GM18508 (cell line): Measurements from ENCODE around the gene VWF.

Experiments
- ATAC-seq: cut with Tn5 transposase; IDR thresholded peaks from one replicate; pipeline ENCODE4 v1.9.1; 2021; ENCODE audit warnings: moderate number of reproducible peaks; ENCODE audit not compliant: insufficient read depth, unreplicated experiment

Gene VWF

DNA sequence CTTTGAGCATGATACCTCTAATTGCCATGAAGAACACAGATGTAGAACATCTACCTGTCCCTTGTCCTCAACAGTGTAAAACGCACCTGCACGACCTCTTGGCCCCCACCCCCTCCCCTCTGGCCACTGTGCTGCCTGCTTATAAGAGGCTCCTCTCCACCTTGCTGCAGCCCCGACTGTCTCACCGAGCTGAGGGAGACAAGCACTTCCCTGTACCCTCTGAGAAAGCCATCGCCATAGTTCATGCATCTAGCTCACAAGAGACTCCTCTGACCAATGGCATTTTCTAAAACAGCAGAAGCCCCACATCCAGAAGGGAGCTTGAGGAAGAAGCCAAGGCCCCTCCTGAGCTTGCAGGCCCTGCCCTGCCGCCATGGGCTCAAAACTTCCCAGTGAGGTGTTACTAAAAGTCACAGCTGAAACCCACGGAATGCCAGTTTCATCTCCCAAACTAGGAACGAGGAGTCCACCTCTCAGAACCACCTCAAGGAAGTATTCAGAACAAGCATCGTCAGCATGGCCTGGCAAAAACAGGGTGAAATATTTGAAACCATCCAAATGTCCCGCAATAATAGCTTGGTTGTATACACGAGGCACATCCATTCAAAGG, 157.9 kb downstream of the VWF start:
- no peak for ATAC-seq

DNA sequence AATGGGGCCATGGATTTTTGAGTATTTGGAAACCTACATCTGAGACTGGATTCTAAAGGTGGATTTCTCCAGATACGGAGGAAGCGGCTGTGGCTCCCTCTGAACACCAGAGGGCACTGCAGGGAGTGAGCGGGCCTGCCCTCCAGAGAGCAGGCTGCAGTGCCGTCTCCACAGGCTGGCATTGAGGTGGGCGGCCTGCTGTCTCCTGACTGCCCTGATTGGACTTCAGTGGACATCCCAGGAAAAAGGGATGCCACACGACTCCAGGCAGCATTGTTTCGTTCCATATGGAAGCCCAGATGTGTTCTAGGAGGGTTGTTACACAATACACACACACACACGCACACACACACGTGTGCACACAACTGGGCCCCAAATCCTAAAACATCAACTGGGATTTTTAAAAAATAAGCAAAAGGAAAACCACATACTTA, 158.5 kb downstream of the VWF start:
- ATAC-seq: no peak

DNA sequence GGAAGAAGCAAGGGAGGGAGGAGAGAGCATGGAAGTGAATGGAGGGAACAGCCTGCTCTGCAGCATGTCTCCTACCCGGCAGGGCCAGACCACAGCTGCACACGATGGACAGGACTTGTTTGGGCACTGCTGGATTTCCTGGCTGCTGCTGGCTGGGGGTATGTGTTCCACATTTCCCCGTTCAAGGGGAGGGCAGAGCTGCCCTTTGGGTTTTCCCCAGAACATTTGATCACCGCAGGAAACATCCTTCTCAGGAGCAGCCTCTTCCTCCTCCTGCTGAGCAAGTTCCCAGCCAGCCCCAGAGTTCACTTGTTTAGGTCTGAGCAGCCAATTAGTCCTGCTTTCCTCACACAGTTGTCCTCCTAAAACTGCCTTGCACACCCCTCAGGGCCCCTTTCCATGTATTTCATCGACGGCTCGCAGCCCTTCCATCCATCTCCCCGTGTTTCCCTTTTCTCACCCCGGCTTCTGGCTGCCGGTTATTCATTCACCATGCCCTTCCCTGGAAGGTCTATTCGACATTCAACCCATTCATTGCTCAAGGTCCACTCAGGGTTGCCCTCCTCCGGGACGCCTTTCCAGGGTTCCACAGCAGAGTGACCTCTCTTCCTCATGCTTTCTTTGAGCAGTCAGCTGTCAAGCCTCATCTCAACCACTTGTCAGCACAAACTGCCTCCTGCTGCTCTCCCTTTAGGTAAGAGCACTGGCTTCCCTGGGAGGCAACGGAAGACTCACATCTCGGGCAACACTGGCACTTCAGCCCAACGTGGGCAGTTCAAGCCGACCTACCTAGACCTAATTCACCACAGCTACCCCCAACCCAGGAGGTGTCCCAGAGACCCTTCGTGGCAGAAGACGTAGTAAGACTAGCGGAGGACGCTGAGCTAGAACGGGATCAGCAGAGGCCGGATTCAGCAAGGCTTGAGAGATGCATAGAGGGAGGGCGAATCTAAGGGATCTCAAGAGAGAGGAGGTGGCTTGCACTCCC, 159.3 kb downstream of the VWF start:
- no peak for ATAC-seq

DNA sequence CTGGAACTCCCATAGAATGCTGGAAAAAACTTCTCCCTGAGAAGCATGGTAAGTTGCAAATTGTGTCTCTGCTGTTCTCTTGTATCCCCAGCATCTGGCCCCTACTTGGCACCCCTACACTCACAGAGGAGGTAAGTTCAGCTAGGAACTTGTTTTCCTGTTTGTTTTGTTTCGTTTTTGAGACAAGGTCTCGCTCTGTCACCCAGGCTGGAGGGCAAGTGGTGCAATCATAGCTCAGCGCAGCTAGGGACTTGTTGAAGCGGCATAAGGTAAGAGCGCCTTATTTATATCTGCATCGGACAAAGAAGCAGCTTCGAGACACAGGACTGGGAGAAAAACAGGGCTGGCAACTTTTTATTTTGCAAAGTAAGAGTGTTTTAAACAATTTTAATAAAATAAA, 161.0 kb downstream of the VWF start:
- ATAC-seq: no peak

DNA sequence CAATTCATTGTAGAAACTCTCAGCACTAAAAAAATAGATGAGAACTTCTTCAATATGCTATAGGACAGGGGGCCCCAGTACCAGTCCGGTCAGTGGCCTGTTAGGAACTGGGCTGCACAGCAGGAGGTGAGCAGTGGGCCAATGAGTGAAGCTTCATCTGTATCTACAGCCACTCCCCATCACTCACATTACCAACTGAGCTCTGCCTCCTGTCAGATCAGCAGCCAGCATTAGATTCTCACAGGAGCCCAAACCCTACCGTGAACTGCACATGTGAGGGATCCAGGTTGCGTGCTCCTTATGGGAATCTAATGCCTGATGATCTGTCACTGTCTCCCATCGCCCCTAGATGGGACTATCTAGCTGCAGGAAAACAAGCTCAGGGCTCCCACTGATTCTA, 163.7 kb downstream of the VWF start:
- no peak for ATAC-seq

DNA sequence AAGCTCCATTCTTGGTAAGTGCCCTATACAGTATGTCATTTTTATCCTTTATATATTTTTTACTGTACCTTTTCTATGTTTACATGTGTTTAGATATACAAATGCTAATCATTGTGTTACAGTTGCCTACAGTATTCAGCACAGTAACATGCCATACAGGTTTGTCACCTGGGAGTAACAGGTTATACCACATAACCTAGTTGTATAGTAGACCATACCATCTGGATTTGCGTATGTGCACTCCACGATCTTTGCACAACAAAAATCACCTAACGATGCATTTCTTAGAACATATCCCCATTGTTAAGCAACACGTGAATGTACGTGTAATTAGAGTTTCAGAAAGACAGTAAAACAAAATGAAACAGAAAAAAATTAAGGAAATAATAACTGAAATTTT, 167.5 kb downstream of the VWF start:
- ATAC-seq: no peak

DNA sequence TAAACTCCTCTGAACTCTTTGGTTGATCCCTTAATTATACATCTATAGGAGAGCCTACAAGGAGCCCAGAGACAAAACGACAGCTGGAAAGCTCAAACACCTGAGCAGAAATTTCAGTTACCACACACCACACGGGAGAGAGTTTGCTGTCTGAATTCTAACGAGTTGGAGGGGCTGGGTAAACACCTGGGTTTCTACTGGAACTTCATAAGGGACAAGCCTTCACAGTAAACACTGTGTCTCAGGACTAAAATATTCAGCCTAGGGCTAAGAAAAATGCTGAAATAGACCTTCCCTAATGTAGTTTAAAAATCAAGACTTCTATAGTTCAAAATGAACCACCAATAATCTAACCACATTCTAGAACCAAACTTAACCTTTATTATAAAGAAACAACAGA, 169.8 kb downstream of the VWF start:
- ATAC-seq: no peak

DNA sequence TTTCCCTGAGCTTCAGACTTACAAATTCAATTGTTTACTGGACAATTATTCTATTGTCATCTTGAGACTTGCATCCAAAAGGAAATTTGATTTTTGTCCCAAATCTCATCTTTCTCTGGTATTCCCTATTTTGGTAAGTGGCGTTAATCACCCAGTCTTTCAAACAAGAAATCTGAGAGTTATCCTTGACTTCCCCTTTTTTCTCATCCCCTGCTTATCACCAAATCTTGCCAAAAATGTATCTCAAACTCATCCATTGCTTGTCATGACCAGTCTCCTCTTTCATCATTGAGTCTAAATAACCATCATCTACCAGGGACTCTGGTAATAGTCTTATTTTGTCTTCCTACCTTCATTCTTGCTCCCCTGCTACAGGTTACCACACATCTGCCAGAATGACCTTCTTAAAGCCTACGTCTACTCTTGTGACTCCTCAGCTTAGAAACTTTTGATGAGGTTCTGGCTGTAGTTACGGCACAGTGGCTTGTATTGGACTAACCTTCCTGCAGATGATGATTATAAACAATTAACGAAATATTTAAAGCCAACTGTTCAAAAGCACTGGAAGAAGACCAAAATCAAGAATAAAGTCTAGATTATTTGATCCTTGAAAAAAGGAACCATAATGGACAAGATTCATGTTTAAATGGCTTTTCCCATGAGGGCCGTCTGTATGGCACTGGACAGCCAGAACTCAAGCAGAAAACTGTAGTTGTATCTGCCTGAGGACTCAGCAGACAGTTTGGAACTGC, 170.5 kb downstream of the VWF start:
- no peak for ATAC-seq

DNA sequence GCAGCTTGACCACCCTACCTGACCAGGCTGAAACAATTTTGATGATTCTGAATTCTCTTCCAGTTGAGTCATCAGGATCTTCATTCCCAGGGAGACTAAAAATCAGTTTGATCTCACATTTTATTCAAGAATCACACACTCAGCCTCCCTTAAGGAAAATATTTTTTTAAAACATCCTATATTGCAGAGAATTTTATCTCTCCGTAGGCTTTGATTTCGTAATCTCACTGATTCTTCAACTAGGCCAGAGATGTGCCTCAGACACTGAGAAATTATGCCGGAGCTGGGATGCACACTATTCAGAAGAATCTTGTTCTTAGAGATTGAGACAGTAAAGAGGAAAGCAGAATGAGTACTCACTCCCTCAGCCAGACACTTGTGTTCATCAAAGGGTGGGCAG, 172.4 kb downstream of the VWF start:
- ATAC-seq: no peak

DNA sequence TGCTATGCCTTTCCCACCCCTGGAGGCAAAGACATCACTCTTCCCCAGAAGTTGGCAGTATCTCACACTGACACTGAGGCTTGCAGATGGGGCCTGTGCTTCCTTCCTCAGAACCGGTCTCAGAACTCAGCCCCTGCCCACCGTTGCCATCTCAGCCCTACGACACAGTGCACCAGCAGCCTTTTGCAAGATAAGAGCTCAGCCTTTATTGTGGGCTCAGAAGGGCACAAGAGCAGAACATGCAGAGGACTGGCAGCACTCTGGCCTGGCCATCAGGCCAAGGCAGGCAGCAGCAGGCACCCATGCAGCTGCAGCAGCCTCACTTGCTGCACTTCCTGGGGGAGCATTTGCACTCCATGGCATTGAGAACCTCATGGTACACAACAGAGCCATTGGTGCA, 175.8 kb downstream of the VWF start:
- ATAC-seq: no peak

DNA sequence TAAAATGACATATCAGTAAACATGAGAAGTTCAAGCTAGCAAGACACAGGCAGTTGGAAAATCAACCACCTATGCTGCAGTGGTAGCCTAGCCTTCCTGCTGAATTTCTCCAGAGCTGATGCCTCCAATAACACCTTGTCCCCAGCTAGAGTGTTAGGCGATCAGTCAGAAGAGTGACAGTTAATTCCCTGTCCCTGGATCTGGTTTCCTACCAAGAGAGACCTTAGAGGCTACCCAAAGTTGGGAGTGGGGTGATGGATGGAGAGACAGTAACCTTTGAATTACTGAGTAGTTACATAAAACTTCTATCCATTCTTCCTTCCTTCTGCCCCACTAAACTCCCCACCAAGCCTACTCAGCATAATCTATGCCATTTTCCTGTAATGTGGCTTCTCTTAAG, 177.5 kb downstream of the VWF start:
- ATAC-seq: no peak

DNA sequence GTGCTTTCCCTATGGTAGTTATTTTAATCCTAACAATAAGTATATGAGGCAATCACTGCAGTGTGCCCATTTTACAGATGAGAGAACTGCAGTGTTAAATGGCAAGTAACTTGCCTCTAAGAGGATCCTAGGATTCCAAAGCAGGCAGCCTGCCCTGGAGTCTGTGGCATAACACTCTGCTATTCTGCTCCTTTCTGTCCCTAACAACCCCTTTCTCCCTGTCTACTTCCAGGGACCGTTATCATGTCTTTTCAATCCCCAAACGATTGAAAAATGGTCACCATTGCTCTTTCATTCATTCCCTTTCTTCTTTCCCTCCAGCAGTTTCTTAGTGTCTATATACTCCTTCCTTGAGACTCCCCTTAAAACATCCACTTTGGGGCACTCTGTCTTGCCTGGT, 178.1 kb downstream of the VWF start:
- no peak for ATAC-seq

DNA sequence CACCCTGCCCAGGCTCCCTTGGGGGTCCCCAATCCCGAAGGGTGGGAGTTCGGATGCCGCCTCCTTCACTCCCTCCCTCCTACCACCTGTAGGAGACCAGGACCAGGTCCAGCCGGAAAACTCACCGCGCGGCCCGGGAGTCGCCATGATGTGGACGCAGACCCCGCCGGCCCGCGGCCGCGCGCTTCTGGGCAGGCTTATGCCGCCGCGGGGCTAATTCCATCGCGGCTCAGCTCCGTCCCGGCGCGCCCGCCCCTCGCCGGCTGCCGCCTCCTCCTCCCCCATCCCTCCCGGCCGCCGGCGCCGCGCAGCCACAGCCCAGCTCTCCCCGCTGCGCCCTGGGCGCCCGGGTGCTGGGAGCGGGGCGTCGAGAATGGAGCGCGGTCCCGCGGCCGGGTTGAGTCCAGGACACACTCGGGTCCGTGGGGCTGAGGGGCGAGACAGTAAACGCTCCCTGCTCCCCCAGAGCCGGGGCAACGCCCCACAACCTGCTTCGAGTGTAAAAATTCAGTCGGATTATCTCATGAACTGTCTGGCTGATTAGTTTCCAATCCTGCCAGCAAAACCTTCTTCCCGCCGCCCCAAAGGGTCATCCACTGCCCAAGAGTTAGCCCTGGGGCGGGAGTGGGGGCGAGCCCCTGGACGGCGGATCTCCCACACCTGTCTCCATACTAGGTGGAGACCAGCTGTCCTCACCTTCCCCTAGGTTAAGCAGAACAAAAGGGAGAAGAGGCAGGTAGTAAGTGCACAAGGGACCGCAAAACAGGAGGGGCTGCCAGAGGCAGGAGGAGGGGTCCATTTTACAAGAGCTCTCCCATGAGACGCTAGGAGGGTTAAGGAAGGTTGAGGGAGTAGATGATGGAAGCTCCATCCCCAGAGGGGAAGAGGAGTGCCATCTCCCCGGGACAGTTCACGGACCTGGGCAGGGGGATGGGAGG, 179.1 kb downstream of the VWF start, which contains the start of gene ANO2:
Gene ANO2, minus strand, starts transcription at position 189 of the 938 bp plus-strand sequence. Its CDS starts 42 bp downstream, at position 147.
- no peak for ATAC-seq

DNA sequence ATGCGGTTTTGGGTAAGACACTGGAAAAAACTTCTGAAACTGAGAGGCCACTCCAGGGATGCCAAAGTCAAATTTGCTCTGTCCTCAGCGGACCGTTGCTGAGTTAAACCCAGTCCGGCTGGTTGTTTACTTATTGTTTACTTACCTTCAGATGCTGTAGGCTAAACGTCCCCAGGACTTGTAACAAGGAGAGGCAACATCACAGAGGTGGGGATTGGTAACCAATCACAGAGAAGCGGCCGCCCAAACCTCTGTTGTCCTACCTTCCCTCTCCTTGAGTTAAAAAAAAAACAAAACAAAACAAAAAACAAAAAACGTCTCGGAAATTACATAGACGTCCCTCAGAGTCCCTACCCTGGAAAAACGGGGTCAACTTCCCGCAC, 179.8 kb downstream of the VWF start:
- no peak for ATAC-seq

DNA sequence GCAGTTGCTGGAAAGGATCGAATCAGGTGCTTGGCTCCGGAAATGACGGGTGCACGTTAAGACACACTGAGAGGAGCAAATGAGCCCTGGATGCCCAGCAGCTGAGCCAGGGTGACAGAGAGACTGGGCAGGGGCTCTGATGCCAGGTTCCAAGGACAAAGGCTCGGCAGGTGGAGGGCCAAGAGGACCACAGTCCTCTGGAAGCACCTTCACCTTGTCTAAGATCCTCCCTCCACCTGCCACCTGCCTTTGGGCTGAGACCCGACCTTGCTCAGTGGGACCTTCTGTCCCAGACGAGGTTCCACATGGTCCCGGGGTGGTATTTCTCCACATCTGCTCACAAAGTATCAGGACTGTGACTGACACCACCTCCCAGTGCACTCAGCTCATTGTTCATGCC, 180.4 kb downstream of the VWF start:
- ATAC-seq: no peak

DNA sequence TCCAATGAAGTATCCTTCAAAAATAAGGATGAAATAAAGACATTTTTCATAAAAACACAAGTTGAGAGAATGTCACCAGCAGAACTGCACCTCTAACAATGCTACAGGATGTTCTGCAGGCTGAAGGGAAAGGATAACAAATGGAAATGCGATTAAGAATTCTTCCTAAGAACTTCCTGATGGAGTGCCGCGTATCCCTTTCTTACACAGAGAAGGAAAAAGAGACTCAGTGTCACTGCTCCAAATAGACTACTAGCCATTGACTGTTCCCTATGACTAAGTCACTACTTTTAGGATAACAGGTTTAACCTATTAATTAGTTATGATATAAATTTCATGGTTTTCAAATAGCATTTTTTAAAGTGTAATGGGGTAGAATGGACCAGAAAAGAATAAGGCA, 182.6 kb downstream of the VWF start:
- ATAC-seq: no peak

DNA sequence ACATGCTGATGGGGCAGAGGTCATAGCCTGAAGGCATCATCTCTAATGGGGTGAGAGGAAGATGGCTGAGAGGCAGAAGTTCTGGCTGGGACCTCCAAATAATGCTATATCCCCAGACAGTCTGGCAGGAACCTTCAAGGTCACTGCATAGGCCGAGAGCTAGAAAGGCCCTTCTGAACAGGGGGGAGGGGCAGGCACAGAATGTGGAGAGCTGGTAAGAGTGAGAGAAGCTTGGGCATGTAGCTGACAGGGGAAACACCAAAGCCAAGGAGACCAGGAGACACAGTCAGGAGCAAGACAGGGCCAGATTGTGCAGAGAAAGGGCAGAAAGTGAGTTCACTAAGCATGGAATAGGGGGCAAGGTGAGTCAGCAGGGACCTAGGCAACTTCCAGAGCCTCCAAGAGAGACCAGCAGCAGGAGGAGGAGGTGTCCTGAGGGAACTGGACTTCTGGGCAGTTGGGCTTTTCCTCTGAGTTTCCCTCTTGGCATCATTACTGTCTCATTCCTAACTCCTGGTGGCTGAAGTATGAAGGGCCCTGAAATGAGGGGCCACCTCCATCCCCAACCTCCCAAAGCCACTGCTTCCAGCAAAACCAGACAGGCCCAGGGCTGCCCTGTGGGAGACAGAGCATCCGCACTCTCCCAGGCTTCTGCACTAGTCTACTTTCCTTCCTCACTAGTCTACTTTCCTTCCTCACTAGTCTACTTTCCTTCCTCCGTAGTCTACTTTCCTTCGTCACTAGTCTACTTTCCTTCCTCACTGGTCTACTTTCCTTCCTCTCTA, 196.5 kb downstream of the VWF start:
- ATAC-seq: no peak

DNA sequence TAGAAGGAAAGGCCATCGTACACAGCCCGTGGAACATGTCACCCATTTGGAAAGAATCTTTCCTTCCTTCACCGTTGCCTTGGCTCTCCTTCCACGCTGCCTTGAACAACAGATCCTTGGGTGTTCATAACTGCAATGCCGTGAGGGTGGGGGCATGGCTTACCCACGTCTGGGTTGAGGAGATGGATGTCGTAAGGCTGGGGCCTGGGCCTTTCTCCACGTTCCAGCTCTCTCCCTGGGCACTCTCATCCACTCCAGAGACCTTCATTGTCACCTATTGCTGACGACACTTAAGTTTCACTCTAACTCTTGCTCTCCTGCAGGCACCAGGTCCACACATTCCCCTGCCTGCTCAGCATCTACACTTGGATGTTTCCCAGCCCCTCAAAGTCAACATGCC, 198.8 kb downstream of the VWF start:
- no peak for ATAC-seq

DNA sequence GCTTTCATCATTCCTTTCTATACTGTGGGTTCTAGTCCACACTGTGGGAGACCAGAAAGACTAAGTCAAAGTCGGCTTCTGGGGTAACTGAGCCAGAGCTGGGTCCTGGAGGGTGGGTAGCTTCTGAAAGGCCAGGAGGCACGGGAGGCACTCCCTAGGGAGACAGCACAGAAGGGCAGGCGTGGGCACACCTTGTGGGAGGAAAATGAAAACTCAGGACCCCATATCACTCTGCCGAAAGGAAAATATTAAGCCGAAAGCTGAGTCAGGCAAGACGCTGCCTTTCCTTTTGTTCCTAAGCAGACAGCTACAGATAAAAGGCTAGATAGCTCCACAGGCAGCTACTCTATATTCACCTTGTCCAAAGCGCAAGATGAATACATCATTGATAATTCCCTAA, 200.1 kb downstream of the VWF start:
- ATAC-seq: no peak
